Activated CD8-positive, alpha-beta memory T cell treated with anti-CD3 and anti-CD28 coated beads, Interleukin-2, amount 50 U/mL, for 24 hours (primary cell): ENCODE measurements around the gene RALA.
"Not testable (repeated sequence)": the region's sequence is repeated elsewhere in the genome, so short reads cannot be mapped to it uniquely, and the experiment has no call there.

Experiments
- DNase-seq: peaks from one replicate; pipeline ENCODE4 v3.0.0-alpha.2; 2020; ENCODE audit errors: extremely low read depth

RALA gene

GRCh38 chr7:39645482-39646407, 22.4 kb downstream of the RALA start:
- DNase-seq, result no peak

GRCh38 chr7:39647816-39648215, 24.4 kb downstream of the RALA start:
- no peak for DNase-seq

GRCh38 chr7:39650676-39651075, 27.3 kb downstream of the RALA start:
- DNase-seq, result no peak

- DNase-seq, result no peak
Observed at GRCh38 chr7:39651265-39651664, 27.9 kb downstream of the RALA start.

GRCh38 chr7:39656415-39656814, 33.0 kb downstream of the RALA start:
- no peak for DNase-seq

GRCh38 chr7:39659356-39660013, 36.1 kb downstream of the RALA start:
- DNase-seq, result no peak

- DNase-seq, result no peak
Observed at GRCh38 chr7:39661960-39662359, 38.6 kb downstream of the RALA start.

GRCh38 chr7:39663263-39663662, 39.9 kb downstream of the RALA start:
- DNase-seq, result no peak

- no peak for DNase-seq
Observed at GRCh38 chr7:39664057-39664456, 40.7 kb downstream of the RALA start.

GRCh38 chr7:39664585-39664984, 41.2 kb downstream of the RALA start:
- no peak for DNase-seq

- no peak for DNase-seq
Observed at GRCh38 chr7:39666562-39666961, 43.2 kb downstream of the RALA start.

GRCh38 chr7:39667341-39667923, 44.1 kb downstream of the RALA start:
- DNase-seq, result no peak

- not testable (repeated sequence) for DNase-seq
Observed at GRCh38 chr7:39668280-39668679, 44.9 kb downstream of the RALA start.

GRCh38 chr7:39670052-39670451, 46.7 kb downstream of the RALA start:
- no peak for DNase-seq

GRCh38 chr7:39670934-39671333, 47.6 kb downstream of the RALA start:
- no peak for DNase-seq

GRCh38 chr7:39672176-39672575, 48.8 kb downstream of the RALA start:
- DNase-seq, result no peak

GRCh38 chr7:39673868-39674267, 50.5 kb downstream of the RALA start:
- DNase-seq, result no peak

- no peak for DNase-seq
Observed at GRCh38 chr7:39674406-39674805, 51.0 kb downstream of the RALA start.

GRCh38 chr7:39676346-39676745, 53.0 kb downstream of the RALA start:
- no peak for DNase-seq

GRCh38 chr7:39678930-39679709, 55.7 kb downstream of the RALA start:
- DNase-seq, result no peak

GRCh38 chr7:39679874-39680273, 56.5 kb downstream of the RALA start:
- DNase-seq, result not testable (repeated sequence)

- DNase-seq, result no peak
Observed at GRCh38 chr7:39681887-39682441, 58.6 kb downstream of the RALA start.
